ENCODE results near the gene CCL4.

The CCL4 gene

DNA sequence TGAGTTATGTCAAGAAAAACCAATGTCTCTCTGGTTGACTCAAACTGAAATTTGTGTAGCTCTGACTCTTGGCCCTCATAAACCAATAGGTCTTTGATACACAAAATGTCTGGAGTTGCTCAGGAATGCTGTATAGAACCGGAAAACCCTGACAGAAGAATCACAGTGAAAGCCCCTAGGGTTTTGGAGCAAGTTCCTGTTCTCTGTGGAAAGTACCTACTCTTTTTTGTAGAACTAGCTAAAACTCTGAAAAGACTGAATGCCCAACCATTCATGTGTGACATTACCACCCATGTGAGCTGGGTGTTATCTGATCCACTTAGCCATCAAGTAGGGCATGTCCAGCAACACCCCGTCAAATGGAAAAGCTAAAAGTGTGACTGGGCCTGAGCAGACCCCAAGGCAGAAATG is 28.8 kb downstream of the CCL4 start:
- DNase-seq, result no peak
- TF ChIP-seq, protein P1, sequence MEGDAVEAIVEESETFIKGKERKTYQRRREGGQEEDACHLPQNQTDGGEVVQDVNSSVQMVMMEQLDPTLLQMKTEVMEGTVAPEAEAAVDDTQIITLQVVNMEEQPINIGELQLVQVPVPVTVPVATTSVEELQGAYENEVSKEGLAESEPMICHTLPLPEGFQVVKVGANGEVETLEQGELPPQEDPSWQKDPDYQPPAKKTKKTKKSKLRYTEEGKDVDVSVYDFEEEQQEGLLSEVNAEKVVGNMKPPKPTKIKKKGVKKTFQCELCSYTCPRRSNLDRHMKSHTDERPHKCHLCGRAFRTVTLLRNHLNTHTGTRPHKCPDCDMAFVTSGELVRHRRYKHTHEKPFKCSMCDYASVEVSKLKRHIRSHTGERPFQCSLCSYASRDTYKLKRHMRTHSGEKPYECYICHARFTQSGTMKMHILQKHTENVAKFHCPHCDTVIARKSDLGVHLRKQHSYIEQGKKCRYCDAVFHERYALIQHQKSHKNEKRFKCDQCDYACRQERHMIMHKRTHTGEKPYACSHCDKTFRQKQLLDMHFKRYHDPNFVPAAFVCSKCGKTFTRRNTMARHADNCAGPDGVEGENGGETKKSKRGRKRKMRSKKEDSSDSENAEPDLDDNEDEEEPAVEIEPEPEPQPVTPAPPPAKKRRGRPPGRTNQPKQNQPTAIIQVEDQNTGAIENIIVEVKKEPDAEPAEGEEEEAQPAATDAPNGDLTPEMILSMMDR (IDR thresholded peaks at IDR 0.05; ENCODE audit: low read depth, low read length), result no peak
- Histone ChIP-seq H3K27me3 (peaks cover 19% of the 10 kb centered on the region), H3K9me3 (no peaks in the 10 kb centered on the region), H3K4me1 (no peaks in the 10 kb centered on the region), H3K36me3 (no peaks in the 10 kb centered on the region), H3K4me3 (ENCODE audit: low read depth, low read length) (no peak overlapping the region)

DNA sequence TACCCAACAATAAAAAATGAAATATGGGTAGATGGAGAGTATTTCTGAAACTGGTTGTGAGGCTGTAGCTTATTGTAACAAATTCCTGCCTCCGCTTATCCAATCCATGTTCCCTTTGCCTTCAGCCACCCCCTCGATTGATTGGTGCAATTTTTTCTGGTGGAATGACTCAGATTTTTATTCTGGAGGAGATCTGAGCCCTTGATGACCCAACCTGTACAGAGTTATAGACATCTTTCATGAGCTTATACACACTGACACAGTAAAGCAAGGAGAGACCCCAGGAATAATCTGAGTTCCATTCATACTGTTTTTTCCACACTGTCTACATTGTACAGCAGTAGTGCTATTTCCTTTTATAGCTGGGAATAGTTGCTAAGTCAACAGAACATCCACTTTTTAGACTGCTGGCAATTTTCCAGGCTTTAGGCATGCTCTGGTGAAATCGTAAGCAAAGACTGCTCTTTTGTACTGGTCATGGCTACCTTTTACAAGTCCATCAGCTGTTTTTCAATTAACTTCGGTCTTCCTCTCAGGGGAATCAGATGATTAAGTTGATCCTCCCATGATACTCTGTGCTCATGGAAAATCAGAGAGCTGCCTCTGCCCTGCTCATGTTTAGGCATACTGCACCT is 30.1 kb downstream of the CCL4 start:
- TF ChIP-seq, protein P1 (IDR thresholded peaks at IDR 0.05; ENCODE audit: low read depth, low read length), result no peak
- H3K4me3 ChIP-seq (ENCODE audit: low read depth, low read length), result no peak overlapping the region
- H3K36me3 ChIP-seq, result no peaks in the 10 kb centered on the region
- no peak for DNase-seq
- H3K4me1 ChIP-seq, result no peaks in the 10 kb centered on the region
- no peaks in the 10 kb centered on the region for H3K9me3 ChIP-seq
- H3K27me3 ChIP-seq, result peaks cover 21% of the 10 kb centered on the region

DNA sequence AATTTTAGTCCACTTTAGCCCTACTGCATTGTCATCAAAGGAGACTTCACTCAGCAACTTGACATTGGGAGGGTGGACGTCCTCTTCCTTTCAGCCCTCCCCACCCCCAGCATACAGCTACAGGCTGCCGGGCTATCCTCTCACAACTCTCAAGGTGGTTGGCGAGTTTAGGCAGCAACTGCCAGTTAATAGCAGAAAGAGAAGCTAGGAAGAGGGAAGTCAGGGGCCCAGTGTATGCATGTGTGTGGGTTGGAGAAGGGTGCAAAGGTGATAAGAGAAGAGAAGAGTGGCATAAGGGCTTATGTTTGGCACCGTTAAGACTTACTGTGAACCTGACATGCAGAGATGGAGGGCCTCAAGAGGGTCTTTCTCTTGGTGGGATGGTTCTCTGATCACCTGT is 31.8 kb downstream of the CCL4 start:
- Histone ChIP-seq H3K4me3 (ENCODE audit: low read depth, low read length) (no peak overlapping the region), H3K4me1 (no peaks in the 10 kb centered on the region), H3K36me3 (no peaks in the 10 kb centered on the region), H3K9me3 (no peaks in the 10 kb centered on the region), H3K27me3 (peaks cover 17% of the 10 kb centered on the region)
- DNase-seq, result no peak
- TF ChIP-seq, protein P1 (IDR thresholded peaks at IDR 0.05; ENCODE audit: low read depth, low read length), result no peak

DNA sequence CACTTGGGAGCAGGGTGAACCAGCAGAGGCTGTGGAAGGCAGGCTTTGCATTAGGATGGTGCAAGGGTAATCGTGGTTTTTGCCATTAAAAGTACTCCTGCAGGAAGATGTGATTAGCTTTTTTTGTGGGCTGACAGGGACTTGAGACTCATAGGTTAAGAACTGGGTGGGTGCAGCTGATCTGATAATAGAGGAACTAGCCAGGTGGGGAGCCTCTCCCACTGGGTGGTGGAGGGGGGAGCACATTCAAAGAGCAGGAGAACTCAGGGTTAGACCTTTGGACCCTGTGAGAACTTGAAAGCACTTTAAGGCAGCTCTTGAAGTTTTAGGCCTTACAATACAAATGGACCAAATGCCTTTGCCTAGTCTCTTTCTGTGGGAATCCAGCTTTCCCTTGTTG is 32.4 kb downstream of the CCL4 start:
- no peaks in the 10 kb centered on the region for H3K36me3 ChIP-seq
- no peak for DNase-seq
- H3K9me3 ChIP-seq, result no peaks in the 10 kb centered on the region
- TF ChIP-seq, protein P1 (IDR thresholded peaks at IDR 0.05; ENCODE audit: low read depth, low read length), result no peak
- H3K4me1 ChIP-seq, result no peaks in the 10 kb centered on the region
- no peak overlapping the region for H3K4me3 ChIP-seq (ENCODE audit: low read depth, low read length)
- H3K27me3 ChIP-seq, result peaks cover 19% of the 10 kb centered on the region

DNA sequence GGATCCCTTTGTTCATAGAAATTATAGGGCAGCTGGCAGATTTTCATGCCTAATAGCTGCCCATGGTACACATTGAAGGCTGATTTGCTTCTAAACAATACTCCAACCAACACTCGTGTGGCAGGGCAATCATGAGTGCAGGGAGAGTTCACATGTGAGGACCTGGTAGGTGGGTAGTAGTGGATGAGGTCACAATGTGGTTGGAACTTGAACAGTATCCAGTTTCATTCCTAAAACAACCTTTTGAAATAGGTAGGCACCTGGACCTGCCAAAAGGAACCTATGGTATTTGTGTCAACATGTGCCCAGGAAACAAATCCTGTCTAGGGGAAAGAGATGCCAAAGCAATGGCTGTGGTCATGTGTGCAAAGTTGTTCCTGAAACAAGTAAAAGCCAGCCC is 32.8 kb downstream of the CCL4 start:
- H3K36me3 ChIP-seq, result no peaks in the 10 kb centered on the region
- TF ChIP-seq, protein P1 (IDR thresholded peaks at IDR 0.05; ENCODE audit: low read depth, low read length), result no peak

DNA sequence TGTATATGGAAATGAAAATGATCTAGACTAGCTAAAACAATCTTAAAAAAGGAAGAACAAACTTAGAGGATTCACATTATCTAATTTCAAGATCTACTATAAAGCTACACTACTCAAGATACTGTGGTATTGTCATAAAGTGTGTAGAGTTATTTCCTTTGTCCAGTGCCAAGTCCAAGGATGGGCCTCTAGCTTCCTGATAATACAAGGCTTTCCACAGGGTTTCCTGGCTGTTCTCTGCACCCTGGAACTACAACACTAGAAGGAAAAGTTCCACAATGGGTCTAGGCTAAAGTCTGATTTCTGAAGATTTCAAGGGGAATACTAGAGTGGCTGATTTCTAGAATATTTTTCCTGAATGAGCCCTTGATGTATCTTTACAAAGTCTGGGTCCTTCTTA is 38.6 kb downstream of the CCL4 start:
- Histone ChIP-seq H3K27me3 (peaks cover 32% of the 10 kb centered on the region), H3K9me3 (no peaks in the 10 kb centered on the region), H3K4me3 (ENCODE audit: low read depth, low read length) (no peak overlapping the region), H3K36me3 (no peaks in the 10 kb centered on the region), H3K4me1 (no peaks in the 10 kb centered on the region)
- DNase-seq, result no peak
- TF ChIP-seq, protein P1 (IDR thresholded peaks at IDR 0.05; ENCODE audit: low read depth, low read length), result no peak

More for the DNA sequence above, 32.8 kb downstream of the CCL4 start:
- H3K27me3 ChIP-seq, result peaks cover 23% of the 10 kb centered on the region
- no peak for DNase-seq
- H3K4me3 ChIP-seq (ENCODE audit: low read depth, low read length), result no peak overlapping the region
- H3K4me1 ChIP-seq, result no peaks in the 10 kb centered on the region
- no peaks in the 10 kb centered on the region for H3K9me3 ChIP-seq

Data from BE2C (cell line).